Stimulated activated CD8-positive, alpha-beta memory T cell treated with anti-CD3 and anti-CD28 coated beads, Interleukin-7, amount 100 ng/mL, for 48 hours (primary cell): ENCODE measurements around the gene RABGGTA.

Experiments used
- DNase-seq, 2 donors: peaks; one replicate each; pipeline ENCODE4 v3.0.0-alpha.2; 2020; ENCODE audit warnings: low read depth in 1 of 2; ENCODE audit errors: extremely low read depth in 1 of 2

The RABGGTA gene

DNA sequence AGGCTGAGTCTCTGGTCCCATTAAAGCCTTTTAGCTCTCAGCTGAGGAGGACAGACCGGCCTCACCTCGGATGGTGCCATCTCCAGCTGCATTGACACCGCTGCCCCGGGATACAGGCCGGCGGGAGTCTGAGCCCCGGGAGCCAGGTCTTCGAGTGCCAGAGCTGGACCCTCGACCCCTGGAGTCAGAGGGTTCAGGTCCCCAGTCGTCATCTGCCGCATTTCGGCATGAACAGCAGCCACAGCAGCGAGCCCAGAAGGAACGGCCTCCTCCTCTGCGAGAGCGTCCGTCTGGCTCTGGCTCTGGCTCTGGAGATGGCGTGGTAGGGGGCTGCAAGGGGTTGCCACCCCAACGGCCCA lies 9.4 kb downstream of the RABGGTA start:
- no peak for DNase-seq

GRCh38 chr14:24261256-24261968 lies 10.0 kb downstream of the RABGGTA start:
- DNase-seq: no peak

DNA sequence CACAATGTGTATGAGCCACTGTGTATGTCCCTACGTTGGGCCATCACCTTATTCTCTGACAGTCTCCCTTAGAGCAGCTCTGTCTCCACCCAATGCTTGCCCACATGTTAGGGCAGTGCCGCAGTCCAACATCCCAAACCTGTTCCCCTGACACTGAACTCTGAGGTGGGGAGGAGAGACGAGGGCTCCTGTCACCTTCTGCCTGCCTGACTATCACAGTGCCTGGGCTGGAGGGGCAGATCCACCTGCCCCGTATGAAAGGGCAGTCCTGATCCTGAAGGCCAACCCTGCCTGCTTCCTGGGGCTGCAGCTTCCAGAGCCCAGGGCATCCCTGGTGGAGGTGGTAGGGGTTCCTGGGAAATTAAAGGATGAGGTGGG lies 10.6 kb downstream of the RABGGTA start:
- DNase-seq: no peak

- no peak for DNase-seq
These were observed 11.2 kb downstream of the RABGGTA start for GRCh38 chr14:24260026-24260779.

- DNase-seq: no peak
These were observed 11.9 kb downstream of the RABGGTA start for GRCh38 chr14:24259282-24260025.

GRCh38 chr14:24258548-24259265 lies 12.7 kb downstream of the RABGGTA start:
- DNase-seq: no peak

DNA sequence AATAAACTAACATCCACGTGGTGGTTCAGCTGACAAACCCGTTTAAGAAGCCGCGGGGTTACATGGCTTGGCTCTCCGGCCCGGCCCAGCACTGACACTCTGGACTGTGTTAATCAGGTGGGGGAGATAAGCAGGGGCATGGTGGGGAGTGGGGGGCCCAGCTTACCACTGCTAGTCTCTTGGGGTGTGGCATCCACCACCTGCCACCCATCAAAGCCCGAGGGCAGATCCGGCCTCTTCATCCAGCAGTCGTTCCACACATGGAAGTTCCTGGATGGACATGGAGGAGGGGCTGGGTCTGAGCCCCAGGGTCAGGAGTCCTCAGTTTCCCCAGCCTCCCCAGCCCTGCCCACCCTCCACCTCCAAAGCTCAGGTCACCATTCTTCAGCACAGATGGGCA lies 13.3 kb downstream of the RABGGTA start:
- DNase-seq: no peak

DNA sequence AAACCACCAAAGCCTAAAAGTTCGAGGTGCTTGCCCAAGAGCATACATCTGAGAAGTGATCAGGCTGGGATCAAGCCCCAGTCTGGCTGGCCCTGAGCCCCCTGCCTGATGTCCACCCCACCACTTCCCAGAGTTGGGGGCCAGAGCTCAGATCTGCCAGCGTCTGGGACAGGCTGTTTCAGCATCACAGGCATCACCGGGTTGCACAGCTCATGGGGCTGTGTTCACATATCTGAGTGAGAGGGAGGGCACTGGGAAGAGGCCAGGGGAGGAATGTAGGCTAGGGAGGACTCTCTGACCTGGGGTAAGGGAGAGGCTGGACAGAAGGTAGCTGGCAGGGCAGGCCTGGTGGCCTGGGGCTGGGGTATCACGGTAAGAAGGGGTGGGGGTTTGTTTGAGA lies 14.4 kb downstream of the RABGGTA start:
- no peak for DNase-seq

GRCh38 chr14:24255931-24256711 lies 15.3 kb downstream of the RABGGTA start:
- DNase-seq: no peak

DNA sequence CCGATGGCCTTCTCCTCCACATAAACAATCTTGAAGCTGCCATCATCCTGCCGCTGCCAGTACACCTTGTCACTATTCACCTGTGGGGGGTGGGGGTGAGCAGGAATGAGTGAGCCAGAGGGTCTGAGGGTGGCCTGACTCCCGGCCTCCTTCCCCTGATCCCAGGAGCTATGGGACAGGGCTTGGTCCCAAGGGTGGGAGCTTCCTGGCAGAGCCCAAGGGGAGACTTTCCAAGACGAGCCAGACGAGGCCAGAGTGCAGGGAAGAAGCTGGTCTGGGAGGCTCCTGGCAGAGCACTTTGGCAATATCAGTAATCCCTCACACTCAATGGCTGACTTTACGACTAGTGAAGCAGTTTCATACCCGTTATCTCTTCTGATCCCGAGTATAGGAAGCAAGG lies 16.0 kb downstream of the RABGGTA start:
- no peak for DNase-seq

DNA sequence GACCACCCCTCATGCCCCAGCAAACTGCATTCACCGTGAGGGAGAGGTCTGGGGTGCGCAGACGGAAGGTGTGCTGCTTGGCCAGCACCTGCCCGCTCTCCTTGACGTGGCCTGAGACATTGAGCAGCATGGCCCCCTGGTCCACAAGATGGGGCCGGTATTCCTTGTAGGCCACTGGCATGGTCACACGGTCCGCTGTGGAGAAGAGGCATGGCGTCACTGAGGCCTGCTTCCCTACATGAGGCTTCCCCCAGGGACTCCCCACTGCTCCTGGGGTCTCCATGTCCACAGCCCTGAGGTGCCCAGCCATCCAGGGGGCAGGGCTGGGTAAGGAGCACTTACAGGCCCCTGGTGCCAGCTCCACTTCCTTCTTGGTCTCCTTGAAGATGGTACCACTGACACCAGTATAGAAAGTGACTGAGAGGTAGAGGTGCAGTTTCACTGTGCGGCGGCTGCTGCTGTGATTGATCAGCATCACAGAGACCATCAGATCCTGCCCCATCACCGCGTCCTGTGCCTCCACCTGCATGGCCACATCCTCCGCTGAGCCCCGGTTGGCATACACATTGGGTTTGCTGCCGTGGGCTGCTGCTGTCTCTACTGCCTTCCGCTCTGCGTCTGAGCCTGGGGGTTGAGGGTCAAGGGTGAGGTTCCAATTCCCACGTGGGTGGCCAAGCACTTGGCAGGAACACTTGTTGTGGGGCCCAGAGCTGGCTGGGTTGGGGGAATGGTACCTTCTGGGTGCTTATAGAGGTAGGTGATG lies 16.6 kb downstream of the RABGGTA start:
- no peak for DNase-seq

DNA sequence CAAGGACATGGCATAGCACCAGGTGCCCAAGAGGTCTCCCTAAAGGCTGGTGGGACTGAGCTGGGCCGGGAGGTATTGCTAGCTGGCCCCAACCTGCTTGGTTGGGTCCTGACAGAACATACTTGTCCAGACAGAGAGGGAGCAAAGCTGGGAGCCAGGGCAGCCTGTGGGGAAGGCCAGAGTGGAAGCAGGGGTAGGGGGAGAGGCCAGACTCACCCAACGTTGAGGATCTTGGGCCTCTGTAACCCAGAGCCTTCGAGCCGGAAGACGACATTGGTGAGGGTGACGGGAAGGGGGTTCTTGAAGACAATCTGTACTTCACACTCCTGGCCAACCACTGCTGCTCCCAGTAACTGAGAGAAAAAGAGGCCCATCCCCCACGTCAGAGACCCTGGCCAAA lies 17.5 kb downstream of the RABGGTA start:
- no peak for DNase-seq

DNA sequence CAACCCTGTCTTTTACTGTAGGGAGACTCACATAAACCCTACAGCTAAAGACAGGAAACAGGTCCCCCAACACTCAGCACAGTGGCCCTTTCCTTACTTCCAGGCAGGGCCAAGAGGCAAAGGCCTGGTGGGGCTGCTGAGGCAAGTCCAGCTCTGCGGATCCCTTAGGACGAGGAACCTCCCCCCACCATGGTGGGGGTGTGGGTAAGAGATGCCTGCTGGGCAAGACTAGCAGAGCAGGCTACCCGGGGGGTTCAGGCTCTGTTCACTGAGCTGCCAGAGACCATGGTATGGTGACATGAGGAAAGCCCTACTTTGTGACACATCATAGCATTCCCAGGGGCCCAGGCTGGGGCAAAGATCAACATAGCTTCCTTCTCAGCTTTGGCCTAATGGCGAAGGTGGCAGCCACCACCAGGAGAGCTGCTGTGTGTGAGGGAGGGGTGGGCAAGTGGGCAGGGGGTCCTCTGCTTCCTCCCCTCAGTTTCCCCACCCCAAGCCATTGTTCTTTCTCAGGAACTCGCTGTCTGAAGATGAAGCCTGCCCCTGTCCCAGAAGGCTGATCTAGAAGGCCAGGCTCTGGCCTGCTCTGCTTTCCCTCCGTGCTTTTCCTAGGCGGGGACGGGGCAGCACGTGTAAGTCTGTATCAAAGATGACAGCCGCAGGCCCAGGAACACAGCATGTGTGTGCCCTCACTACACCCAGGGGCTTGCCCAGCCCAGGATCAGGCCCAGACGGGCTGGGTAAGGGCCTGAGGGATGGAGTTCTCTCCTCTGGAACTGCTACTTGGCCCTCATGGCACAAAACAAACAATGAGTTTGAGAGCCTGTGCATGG lies 18.9 kb downstream of the RABGGTA start:
- DNase-seq: no peak

DNA sequence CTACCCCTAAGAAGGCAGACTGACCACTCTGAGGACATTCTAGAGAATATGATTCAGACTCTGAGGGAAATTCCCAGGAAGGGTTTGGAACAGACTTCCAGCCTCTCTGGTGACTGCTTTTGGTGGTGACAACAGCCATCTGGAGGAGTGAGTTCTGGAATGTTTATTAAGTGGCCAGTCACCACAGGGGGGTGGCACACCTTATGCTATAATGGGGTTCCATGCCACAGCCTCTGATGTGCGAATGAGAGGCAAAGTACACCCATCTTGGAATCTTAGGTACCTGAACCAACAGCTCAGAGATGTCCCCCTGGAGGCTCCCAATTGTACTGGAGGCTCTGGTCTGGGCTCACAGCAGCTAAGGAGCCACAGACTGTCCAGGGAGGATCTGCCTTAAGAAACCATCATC lies 19.5 kb downstream of the RABGGTA start:
- no peak for DNase-seq

DNA sequence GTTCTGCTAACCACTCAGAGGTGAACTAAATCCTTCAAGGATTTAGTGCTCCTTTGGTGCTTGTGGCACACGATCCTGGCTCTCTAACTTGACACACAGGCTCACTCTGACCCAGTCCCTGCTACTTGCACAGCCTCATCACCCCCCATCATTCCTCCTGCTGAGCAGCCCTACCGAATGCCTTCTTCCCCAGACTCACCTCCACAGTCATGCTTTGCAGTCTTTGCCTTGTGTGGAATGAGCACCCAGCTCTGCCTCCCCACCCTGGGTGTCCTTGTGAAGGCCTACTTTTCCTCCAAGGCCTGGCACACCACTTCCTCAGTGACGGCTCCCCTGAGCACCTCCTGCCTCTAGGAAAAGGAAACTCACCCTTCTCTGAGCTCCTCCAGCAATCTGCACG lies 21.0 kb downstream of the RABGGTA start:
- no peak for DNase-seq

DNA sequence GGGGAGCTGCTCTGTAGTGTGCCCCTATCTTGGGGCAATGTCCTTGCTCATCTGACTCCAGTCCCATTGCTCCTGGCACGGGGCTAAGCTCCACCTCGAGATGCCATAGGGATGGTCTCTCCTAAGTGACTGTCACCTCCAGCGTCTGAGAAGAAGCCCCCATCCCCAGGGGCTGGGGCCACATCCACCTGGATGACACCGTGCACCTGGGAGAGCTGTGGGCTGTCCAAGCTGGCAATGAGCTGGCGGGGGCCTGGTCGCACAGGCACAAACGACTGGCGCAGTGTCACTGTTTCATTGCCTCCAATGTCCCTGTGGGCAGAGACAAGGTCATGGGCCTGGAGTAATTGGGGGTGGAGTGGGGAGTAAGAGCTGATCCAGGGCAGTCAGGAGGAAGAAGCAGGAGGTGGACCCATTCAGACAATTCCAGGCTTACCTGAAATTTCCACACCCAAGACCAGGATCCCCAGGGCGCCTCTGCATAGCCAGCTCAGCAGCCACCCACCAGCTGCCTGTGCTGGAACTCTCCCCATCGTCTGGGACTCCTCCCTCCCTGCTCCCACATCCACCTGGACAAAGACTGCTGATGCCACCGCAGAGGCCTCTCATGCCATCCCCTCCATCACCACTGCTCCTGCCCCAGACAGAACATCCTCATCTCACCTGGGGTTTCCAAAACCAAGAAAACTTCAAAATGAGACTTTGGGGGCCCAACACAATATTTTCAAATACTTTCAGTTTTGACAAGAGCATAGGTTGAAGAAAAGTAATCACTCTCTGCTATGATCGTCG lies 22.0 kb downstream of the RABGGTA start:
- DNase-seq: no peak

DNA sequence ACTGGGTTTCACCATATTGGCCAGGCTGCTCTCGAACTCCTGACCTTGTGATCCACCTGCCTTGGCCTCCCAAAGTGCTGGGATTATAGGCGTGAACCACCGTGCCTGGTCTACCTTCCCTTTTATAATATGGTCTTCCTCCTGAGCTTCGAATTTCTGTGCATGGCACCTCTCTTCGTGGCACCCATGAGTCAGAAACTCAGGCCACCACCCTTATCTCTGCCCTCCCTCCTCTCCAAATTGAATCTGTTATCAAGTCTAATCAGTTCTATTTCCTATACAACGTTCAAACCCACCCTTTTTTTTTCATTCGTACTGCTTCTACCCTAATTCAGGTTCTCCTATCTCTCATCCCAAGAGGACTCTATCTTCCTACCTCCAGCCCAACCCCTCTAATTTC lies 24.0 kb downstream of the RABGGTA start:
- no peak for DNase-seq

GRCh38 chr14:24246765-24247212 lies 24.6 kb downstream of the RABGGTA start:
- DNase-seq: no peak
